IMR-90 (cell line): ENCODE measurements around the gene PRSS16. TPM values are rescaled to one million over a fixed set of nuclear protein-coding genes. Genes with fewer than 3 reads are reported as not detected.

Experiments used
- ATAC-seq: fragments of 200-7000 bp; cut with Tn5 transposase; 2 replicates; pipeline ENCODE4 v1.9.1; 2020; ENCODE audit warnings: low read depth, mild to moderate bottlenecking, moderate library complexity
- BruUV-seq: library from RNA; stranded (reverse); fragments of 400-500 nt; replicated peaks from 2 replicates; lab custom pipeline; 2021; lab: Mats Ljungman, UMichigan
- CTCF ChIA-PET: fragments of 300-600 bp; formaldehyde crosslinking; extraction: SDS; loops from one replicate; lab custom pipeline; 2021; ENCODE audit warnings: antibody characterized with exemption; lab: Yijun Ruan, JAX
- POLR2A ChIA-PET: fragments of 300-600 bp; sonication (Branson Sonifier 250); formaldehyde crosslinking; loops from one replicate; lab custom pipeline; 2022; ENCODE audit warnings: antibody characterized with exemption; ENCODE audit not compliant: unreplicated experiment; lab: Charles Lee
- DNase-seq: peaks from one replicate; pipeline ENCODE4 v3.0.0; 2013
- H2AFZ ChIP-seq: replicated peaks from 2 replicates; pipeline ENCODE3; 2013; ENCODE audit warnings: low read length, mild to moderate bottlenecking; ENCODE audit not compliant: poor library complexity
- H2AK5ac ChIP-seq: 2 replicates; pipeline ENCODE4 v1.6.1; 2013; ENCODE audit warnings: low read depth, low read length, inconsistent platforms
- H2AK9ac ChIP-seq: replicated peaks from 2 replicates; pipeline ENCODE3; 2013; ENCODE audit warnings: mild to moderate bottlenecking, low read depth, low read length, moderate library complexity; ENCODE audit not compliant: poor library complexity
- H2BK120ac ChIP-seq: 2 replicates; pipeline ENCODE4 v1.6.1; 2013; ENCODE audit warnings: low read depth, low read length, inconsistent platforms
- H2BK15ac ChIP-seq: 3 replicates; pipeline ENCODE4 v1.6.1; 2013; ENCODE audit warnings: low read depth, low read length, inconsistent platforms
- H2BK20ac ChIP-seq: 2 replicates; pipeline ENCODE4 v1.6.1; 2013; ENCODE audit warnings: low read depth, mild to moderate bottlenecking, inconsistent platforms, low read length, moderate library complexity
- H2BK5ac ChIP-seq: 2 replicates; pipeline ENCODE4 v1.6.1; 2013; ENCODE audit warnings: mild to moderate bottlenecking, low read depth, low read length, inconsistent platforms; ENCODE audit not compliant: poor library complexity, severe bottlenecking
- H3K14ac ChIP-seq: replicated peaks from 2 replicates; pipeline ENCODE4 v1.6.1; 2013; ENCODE audit warnings: low read depth, low read length, inconsistent platforms
- H3K18ac ChIP-seq: 2 replicates; pipeline ENCODE4 v1.6.1; 2013; ENCODE audit warnings: low read depth, low read length, control low read depth
- H3K23ac ChIP-seq: 2 replicates; pipeline ENCODE4 v1.6.1; 2013; ENCODE audit warnings: low read depth, low read length, inconsistent platforms
- H3K27ac ChIP-seq: 2 replicates; pipeline ENCODE4 v1.5.1; 2013; ENCODE audit warnings: mild to moderate bottlenecking, control low read depth, low read length; ENCODE audit not compliant: insufficient read depth
- H3K27me3 ChIP-seq: 2 replicates; pipeline ENCODE4 v1.6.1; 2013; ENCODE audit warnings: low read length; ENCODE audit not compliant: control insufficient read depth, insufficient read depth
- H3K36me3 ChIP-seq: 2 replicates; pipeline ENCODE4 v1.6.1; 2013; ENCODE audit warnings: low read length, mixed read lengths; ENCODE audit not compliant: control insufficient read depth, insufficient read depth
- H3K4ac ChIP-seq: 2 replicates; pipeline ENCODE4 v1.6.1; 2013; ENCODE audit warnings: low read depth, low read length, inconsistent platforms
- H3K4me1 ChIP-seq: 2 replicates; pipeline ENCODE4 v1.6.1; 2013; ENCODE audit warnings: low read length, mixed read lengths; ENCODE audit not compliant: control insufficient read depth, insufficient read depth
- H3K4me2 ChIP-seq: 2 replicates; pipeline ENCODE4 v1.6.1; 2013; ENCODE audit warnings: low read depth, mild to moderate bottlenecking, control low read depth, low read length, moderate library complexity
- H3K4me3 ChIP-seq: 2 replicates; pipeline ENCODE4 v1.5.1; 2013; ENCODE audit warnings: low read depth, mild to moderate bottlenecking, control low read depth, low read length, moderate library complexity; ENCODE audit not compliant: insufficient read depth
- H3K56ac ChIP-seq: 2 replicates; pipeline ENCODE4 v1.6.1; 2013; ENCODE audit warnings: low read length, inconsistent platforms; ENCODE audit not compliant: insufficient read depth; ENCODE audit errors: extremely low read depth
- H3K79me1 ChIP-seq, 2 experiments: 2 replicates each; pipeline ENCODE4 v1.6.1; 2013; ENCODE audit warnings: low read length in 2 of 2, inconsistent platforms in 1 of 2, low read depth in 1 of 2
- H3K9ac ChIP-seq: 2 replicates; pipeline ENCODE4 v1.6.1; 2013; ENCODE audit warnings: low read depth, low read length, control low read depth
- H3K9me1 ChIP-seq: 2 replicates; pipeline ENCODE4 v1.6.1; 2013; ENCODE audit warnings: low read length, inconsistent platforms; ENCODE audit not compliant: insufficient read depth
- H3K9me3 ChIP-seq: 2 replicates; pipeline ENCODE4 v1.6.1; 2013; ENCODE audit warnings: low read length; ENCODE audit not compliant: control insufficient read depth, insufficient read depth
- H4K20me1 ChIP-seq: 2 replicates; pipeline ENCODE4 v1.6.1; 2013; ENCODE audit warnings: low read length, inconsistent platforms; ENCODE audit not compliant: insufficient read depth
- H4K5ac ChIP-seq: 2 replicates; pipeline ENCODE4 v1.6.1; 2013; ENCODE audit warnings: mild to moderate bottlenecking, low read depth, low read length, control low read depth
- H4K8ac ChIP-seq, 2 experiments: 2 replicates each; pipeline ENCODE4 v1.6.1; 2013; ENCODE audit warnings: low read depth in 2 of 2, low read length in 2 of 2, control low read depth in 1 of 2, inconsistent platforms in 1 of 2
- H4K91ac ChIP-seq: 2 replicates; pipeline ENCODE4 v1.6.1; 2013; ENCODE audit warnings: low read depth, low read length, inconsistent platforms; ENCODE audit not compliant: insufficient read depth
- BHLHE40 ChIP-seq: fragments of 150-350 bp; IDR thresholded peaks from 2 replicates; pipeline ENCODE4 v1.6.1; 2016; ENCODE audit warnings: mild to moderate bottlenecking, low read depth, low read length
- FOS ChIP-seq: fragments of 150-350 bp; IDR thresholded peaks from 2 replicates; pipeline ENCODE4 v1.6.1; 2016; ENCODE audit warnings: low read depth, low read length
- SMC3 ChIP-seq: fragments of 150-350 bp; IDR thresholded peaks from 2 replicates; pipeline ENCODE4 v1.6.1; 2016; ENCODE audit warnings: low read depth, mild to moderate bottlenecking, antibody characterized with exemption, low read length, moderate library complexity
- WGBS, 2 experiments: methylation state at CpG; one replicate each; pipeline versions ENCODE4 v1.1.5 to v1.1.7; 2013; ENCODE audit warnings: missing lambda C conversion rate in 2 of 2; ENCODE audit not compliant: insufficient read length in 1 of 2; ENCODE audit errors: extremely low coverage in 2 of 2; 5-methylcytosine and 5-hydroxymethylcytosine counted together
- dilution Hi-C: fragments of 300-500 bp; cut with HindIII; formaldehyde crosslinking; loops from one replicate; pipeline ENCODE4 v1.14.3; 2018; ENCODE audit warnings: low sequenced_read_pairs; ENCODE audit not compliant: unreplicated experiment
- in situ Hi-C: fragments of 300-500 bp; cut with MboI; formaldehyde crosslinking; loops from 3 replicates; pipeline ENCODE4 v1.14.3; 2019; ENCODE audit warnings: low sequenced_read_pairs, inconsistent platforms, mixed read lengths
- intact Hi-C: fragments of 100-400 bp; cut with micrococcal nuclease; formaldehyde crosslinking; loops from 2 replicates; pipeline ENCODE4 v1.10.0; 2022
- polyA plus RNA-seq, 3 experiments: library from polyadenylated mRNA; depleted of rRNA; stranded (reverse); fragments of >200 nt; gene quantifications; 2 replicates each; pipeline ENCODE4 v1.2.3, GENCODE V29; 2012; ENCODE audit warnings: low replicate concordance in 1 of 3
- total RNA-seq: library from RNA; depleted of rRNA; stranded (reverse); fragments of >200 nt; gene quantifications from 2 replicates; pipeline ENCODE4 v1.2.3, GENCODE V29; 2012
- TF ChIP-seq, protein P1 (sequence below): conservative IDR thresholded peaks from 2 replicates; pipeline ENCODE4 v1.5.1; 2012; ENCODE audit warnings: mild to moderate bottlenecking, low read depth, low read length, improper control_type of control experiment
- TF ChIP-seq, protein P2 (sequence below): fragments of 150-350 bp; IDR thresholded peaks from 2 replicates; pipeline ENCODE4 v1.6.1; 2017; ENCODE audit warnings: mild to moderate bottlenecking, antibody characterized with exemption, low read length, low read depth

Gene PRSS16
- total and polyA plus RNA-seq, 2 of the 4 experiments (the other 2 are of a cell fraction): 0.39 TPM; not detected in 1

DNA sequence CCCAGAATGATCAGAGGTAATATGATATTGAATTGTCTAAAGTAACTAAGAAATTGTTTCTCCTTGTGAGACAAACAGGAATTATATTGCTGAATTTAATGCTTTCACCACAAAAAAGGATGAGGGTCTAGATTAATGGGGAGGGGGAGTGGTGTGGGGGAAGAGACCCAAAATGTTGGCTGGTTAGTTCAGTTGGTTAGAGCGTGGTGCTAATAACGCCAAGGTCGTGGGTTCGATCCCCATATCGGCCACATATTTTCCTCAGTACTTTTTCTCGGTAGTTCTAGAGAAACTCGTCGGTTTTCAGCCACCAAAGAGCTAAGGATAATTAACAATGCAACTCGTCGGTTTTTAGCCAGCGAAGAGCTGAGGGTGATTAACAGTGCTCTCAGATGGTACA, 26.3 kb downstream of the PRSS16 start:
- Histone ChIP-seq H2AFZ (no peak overlapping the region), H3K9me3 (no peaks in the 10 kb centered on the region), H3K4me2 (no peak overlapping the region), H3K4me3 (no peak overlapping the region), H3K56ac (no peak overlapping the region), H3K23ac (no peak overlapping the region), H3K27me3 (peaks cover 7% of the 10 kb centered on the region), H3K9me1 (no peaks in the 10 kb centered on the region), H3K4me1 (no peaks in the 10 kb centered on the region), H3K14ac (no peak overlapping the region), H2AK5ac (no peak overlapping the region), H4K5ac (no peak overlapping the region), H4K20me1 (no peaks in the 10 kb centered on the region), H3K79me1 (no peaks in the 10 kb centered on the region), H4K91ac (no peak overlapping the region), H2AK9ac (no peak overlapping the region), H2BK15ac (no peak overlapping the region), H2BK20ac (no peak overlapping the region), H3K36me3 (no peaks in the 10 kb centered on the region), H3K9ac (no peak overlapping the region), H3K4ac (no peak overlapping the region), H4K8ac (no peak overlapping the region), H3K27ac (no peak overlapping the region), H2BK5ac (no peak overlapping the region), H3K18ac (no peak overlapping the region), H2BK120ac (no peak overlapping the region)
- DNase-seq (no peak), ATAC-seq (no peak)
- WGBS, 2 experiments: no CpG with 5 or more reads among the region's 11 CpGs
- no TSS peak for BruUV-seq
- dilution Hi-C loops (no loop called here), intact Hi-C loops (no loop called here), in situ Hi-C loops (no loop called here)
- ChIA-PET POLR2A (no interaction called here), CTCF (no interaction called here)
- no peak for TF ChIP-seq SMC3
- no peak for TF ChIP-seq BHLHE40
- TF ChIP-seq, protein P1, sequence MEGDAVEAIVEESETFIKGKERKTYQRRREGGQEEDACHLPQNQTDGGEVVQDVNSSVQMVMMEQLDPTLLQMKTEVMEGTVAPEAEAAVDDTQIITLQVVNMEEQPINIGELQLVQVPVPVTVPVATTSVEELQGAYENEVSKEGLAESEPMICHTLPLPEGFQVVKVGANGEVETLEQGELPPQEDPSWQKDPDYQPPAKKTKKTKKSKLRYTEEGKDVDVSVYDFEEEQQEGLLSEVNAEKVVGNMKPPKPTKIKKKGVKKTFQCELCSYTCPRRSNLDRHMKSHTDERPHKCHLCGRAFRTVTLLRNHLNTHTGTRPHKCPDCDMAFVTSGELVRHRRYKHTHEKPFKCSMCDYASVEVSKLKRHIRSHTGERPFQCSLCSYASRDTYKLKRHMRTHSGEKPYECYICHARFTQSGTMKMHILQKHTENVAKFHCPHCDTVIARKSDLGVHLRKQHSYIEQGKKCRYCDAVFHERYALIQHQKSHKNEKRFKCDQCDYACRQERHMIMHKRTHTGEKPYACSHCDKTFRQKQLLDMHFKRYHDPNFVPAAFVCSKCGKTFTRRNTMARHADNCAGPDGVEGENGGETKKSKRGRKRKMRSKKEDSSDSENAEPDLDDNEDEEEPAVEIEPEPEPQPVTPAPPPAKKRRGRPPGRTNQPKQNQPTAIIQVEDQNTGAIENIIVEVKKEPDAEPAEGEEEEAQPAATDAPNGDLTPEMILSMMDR: no peak
- TF ChIP-seq, protein P2, sequence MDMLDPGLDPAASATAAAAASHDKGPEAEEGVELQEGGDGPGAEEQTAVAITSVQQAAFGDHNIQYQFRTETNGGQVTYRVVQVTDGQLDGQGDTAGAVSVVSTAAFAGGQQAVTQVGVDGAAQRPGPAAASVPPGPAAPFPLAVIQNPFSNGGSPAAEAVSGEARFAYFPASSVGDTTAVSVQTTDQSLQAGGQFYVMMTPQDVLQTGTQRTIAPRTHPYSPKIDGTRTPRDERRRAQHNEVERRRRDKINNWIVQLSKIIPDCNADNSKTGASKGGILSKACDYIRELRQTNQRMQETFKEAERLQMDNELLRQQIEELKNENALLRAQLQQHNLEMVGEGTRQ: no peak
- TF ChIP-seq FOS: no peak
